ENCODE measurements around the gene COL11A1. TPM values are rescaled to one million over a fixed set of nuclear protein-coding genes. Genes with fewer than 3 reads are reported as not detected.

Gene COL11A1
- total and polyA plus RNA-seq, 9 of the 15 experiments (the other 6 are each of a cell fraction or from before 2014, with no cell fraction given): 0.07 TPM; not detected in 8

DNA sequence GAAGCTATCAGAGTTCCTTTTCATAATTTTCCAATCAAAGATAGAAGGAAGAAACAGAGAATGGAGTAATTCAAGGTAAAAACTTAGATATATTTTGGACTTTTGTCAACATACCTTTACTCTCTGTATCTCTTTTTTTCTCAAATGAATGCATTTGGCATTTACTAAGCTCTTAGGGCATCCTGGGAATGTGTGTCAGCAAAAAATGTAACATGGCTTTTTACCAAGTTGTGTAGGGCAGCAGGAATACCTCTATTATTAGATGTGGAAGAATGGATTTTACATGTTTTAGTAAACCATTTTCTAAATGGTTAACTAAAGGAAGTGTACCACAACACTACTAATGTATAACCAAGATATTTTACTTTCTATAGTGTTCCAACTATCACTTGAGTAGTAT lies 4.2 kb upstream of the COL11A1 start:
- Histone ChIP-seq H2AFZ (ENCODE audit: low read depth, low read length) (no peak overlapping the region), H3K4me1 (replicated peaks in 1 of 2; ENCODE audit: control insufficient read depth in 2 of 2, insufficient read depth in 2 of 2, low read length in 2 of 2) (no peaks in the 10 kb centered on the region), H3K36me3 (ENCODE audit: control insufficient read depth, insufficient read depth, low read length) (no peaks in the 10 kb centered on the region), H3K9ac (ENCODE audit: insufficient read depth in 1 of 2, low read depth in 2 of 2, low read length in 2 of 2) (no peak overlapping the region), H3K9me3 (replicated peaks; ENCODE audit: control insufficient read depth, insufficient read depth, low read depth, low read length) (peaks cover 3% of the 10 kb centered on the region; the same call in 1 of the 2 replicates), H3K4me2 (ENCODE audit: insufficient read depth, low read length) (no peak overlapping the region), H3K27ac (ENCODE audit: extremely low read depth, low read depth, low read length) (no peak overlapping the region), H4K20me1 (replicated peaks; ENCODE audit: control insufficient read depth, insufficient read depth, low read length) (no peaks in the 10 kb centered on the region), H3K9me1 (ENCODE audit: control insufficient read depth, insufficient read depth, low read length) (no peaks in the 10 kb centered on the region), H3K4me3 (no peak overlapping the region), H3K79me2 (ENCODE audit: control insufficient read depth, insufficient read depth, low read length) (no peaks in the 10 kb centered on the region), H3K27me3 (ENCODE audit: control insufficient read depth in 2 of 2, insufficient read depth in 2 of 2, low read length in 2 of 2) (no peaks in the 10 kb centered on the region)
- ATAC-seq (no peak), DNase-seq (ENCODE audit: extremely low read depth in 1 of 4, low spot score in 3 of 4) (no peak), FAIRE-seq (no peak)
- BruUV-seq (replicated peaks): no TSS peak
- TF ChIP-seq BACH1 (tag; IDR thresholded peaks at IDR 0.05): no peak
- TF ChIP-seq NFIX (CRISPR knock-in tag; IDR thresholded peaks at IDR 0.05; ENCODE audit: low read depth): no peak
- ChIA-PET CTCF (ENCODE audit: low intra/inter-chr PET ratio) (no interaction called here), POLR2A (no interaction called here)
- in situ Hi-C loops (cut with MboI): no loop called here
- intact Hi-C loops (cut with micrococcal nuclease): no loop called here

DNA sequence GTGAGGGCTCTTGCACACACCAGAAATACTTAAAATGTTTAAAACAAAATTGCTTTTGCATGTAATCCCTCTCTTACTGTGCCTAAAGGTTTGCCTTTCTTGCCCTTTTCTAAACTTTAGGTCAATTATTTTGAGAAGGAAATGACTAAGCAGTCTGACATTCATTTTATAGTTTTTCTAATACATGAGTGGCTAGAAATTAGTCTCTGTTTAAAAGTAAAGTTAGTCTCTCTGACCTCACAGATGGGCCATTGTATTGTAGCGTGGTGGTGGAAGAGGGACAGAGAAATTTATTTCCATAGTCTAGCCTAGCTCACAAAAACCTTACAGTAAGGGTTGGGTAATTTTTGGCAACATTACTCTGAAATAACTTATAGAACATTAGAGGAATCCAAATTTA lies 3.6 kb upstream of the COL11A1 start:
- H3K9ac ChIP-seq (ENCODE audit: insufficient read depth in 1 of 2, low read depth in 2 of 2, low read length in 2 of 2): no peak overlapping the region
- H3K4me1 ChIP-seq (replicated peaks in 1 of 2; ENCODE audit: control insufficient read depth in 2 of 2, insufficient read depth in 2 of 2, low read length in 2 of 2): no peaks in the 10 kb centered on the region
- CTCF ChIA-PET (ENCODE audit: low intra/inter-chr PET ratio): no interaction called here
- H3K27ac ChIP-seq (ENCODE audit: extremely low read depth, low read depth, low read length): no peak overlapping the region
- H2AFZ ChIP-seq (ENCODE audit: low read depth, low read length): no peak overlapping the region
- in situ Hi-C loops (cut with MboI) (no loop called here), intact Hi-C loops (cut with micrococcal nuclease) (no loop called here)
- no peaks in the 10 kb centered on the region for H3K27me3 ChIP-seq (ENCODE audit: control insufficient read depth in 2 of 2, insufficient read depth in 2 of 2, low read length in 2 of 2)
- no peaks in the 10 kb centered on the region for H3K9me1 ChIP-seq (ENCODE audit: control insufficient read depth, insufficient read depth, low read length)
- POLR2A ChIA-PET: no interaction called here
- no peaks in the 10 kb centered on the region for H3K79me2 ChIP-seq (ENCODE audit: control insufficient read depth, insufficient read depth, low read length)
- no peak for FAIRE-seq
- no peak overlapping the region for H3K4me3 ChIP-seq
- no peaks in the 10 kb centered on the region for H3K36me3 ChIP-seq (ENCODE audit: control insufficient read depth, insufficient read depth, low read length)
- no peak for DNase-seq (ENCODE audit: extremely low read depth in 1 of 4, low spot score in 3 of 4)
- 0 out of 2 replicates have a peak, but pooled peaks cover under 1% of the 10 kb centered on the region for H3K9me3 ChIP-seq (replicated peaks; ENCODE audit: control insufficient read depth, insufficient read depth, low read depth, low read length)
- 0% methylated on average over 1 of the region's 1 CpG for WGBS (ENCODE audit: insufficient coverage, low coverage, missing lambda C conversion rate)
- no peaks in the 10 kb centered on the region for H4K20me1 ChIP-seq (replicated peaks; ENCODE audit: control insufficient read depth, insufficient read depth, low read length)
- no peak for ATAC-seq
- H3K4me2 ChIP-seq (ENCODE audit: insufficient read depth, low read length): no peak overlapping the region
- BruUV-seq (replicated peaks): no TSS peak
- TF ChIP-seq ILF3 (IDR thresholded peaks at IDR 0.05; ENCODE audit: borderline replicate concordance) (no peak), KLF13 (tag; IDR thresholded peaks at IDR 0.05; ENCODE audit: borderline replicate concordance, low read depth) (no peak), LCOR (CRISPR knock-in tag; IDR thresholded peaks at IDR 0.05) (no peak)
- TF ChIP-seq, protein P1, sequence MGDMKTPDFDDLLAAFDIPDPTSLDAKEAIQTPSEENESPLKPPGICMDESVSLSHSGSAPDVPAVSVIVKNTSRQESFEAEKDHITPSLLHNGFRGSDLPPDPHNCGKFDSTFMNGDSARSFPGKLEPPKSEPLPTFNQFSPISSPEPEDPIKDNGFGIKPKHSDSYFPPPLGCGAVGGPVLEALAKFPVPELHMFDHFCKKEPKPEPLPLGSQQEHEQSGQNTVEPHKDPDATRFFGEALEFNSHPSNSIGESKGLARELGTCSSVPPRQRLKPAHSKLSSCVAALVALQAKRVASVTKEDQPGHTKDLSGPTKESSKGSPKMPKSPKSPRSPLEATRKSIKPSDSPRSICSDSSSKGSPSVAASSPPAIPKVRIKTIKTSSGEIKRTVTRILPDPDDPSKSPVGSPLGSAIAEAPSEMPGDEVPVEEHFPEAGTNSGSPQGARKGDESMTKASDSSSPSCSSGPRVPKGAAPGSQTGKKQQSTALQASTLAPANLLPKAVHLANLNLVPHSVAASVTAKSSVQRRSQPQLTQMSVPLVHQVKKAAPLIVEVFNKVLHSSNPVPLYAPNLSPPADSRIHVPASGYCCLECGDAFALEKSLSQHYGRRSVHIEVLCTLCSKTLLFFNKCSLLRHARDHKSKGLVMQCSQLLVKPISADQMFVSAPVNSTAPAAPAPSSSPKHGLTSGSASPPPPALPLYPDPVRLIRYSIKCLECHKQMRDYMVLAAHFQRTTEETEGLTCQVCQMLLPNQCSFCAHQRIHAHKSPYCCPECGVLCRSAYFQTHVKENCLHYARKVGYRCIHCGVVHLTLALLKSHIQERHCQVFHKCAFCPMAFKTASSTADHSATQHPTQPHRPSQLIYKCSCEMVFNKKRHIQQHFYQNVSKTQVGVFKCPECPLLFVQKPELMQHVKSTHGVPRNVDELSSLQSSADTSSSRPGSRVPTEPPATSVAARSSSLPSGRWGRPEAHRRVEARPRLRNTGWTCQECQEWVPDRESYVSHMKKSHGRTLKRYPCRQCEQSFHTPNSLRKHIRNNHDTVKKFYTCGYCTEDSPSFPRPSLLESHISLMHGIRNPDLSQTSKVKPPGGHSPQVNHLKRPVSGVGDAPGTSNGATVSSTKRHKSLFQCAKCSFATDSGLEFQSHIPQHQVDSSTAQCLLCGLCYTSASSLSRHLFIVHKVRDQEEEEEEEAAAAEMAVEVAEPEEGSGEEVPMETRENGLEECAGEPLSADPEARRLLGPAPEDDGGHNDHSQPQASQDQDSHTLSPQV (IDR thresholded peaks at IDR 0.05): no peak
